ENCODE data around the gene AHNAK. TPM values are rescaled to one million over a fixed set of nuclear protein-coding genes. Genes with fewer than 3 reads are reported as not detected.

Gene AHNAK
- total RNA-seq, 1 donor from 2014 or later, result 909 TPM

- DNase-seq, result no peak
These were observed 10.8 kb downstream of the AHNAK start for GRCh38 chr11:62535802-62536201.

- no peak for DNase-seq
These were observed 11.6 kb downstream of the AHNAK start for GRCh38 chr11:62534779-62535545.

- DNase-seq, result no peak
These were observed 14.5 kb downstream of the AHNAK start for GRCh38 chr11:62532096-62532495.

GRCh38 chr11:62516736-62517371, 29.8 kb downstream of the AHNAK start:
- no peak for DNase-seq

- DNase-seq, result no peak
These were observed 32.5 kb downstream of the AHNAK start for GRCh38 chr11:62514151-62514550.

- no peak for DNase-seq
These were observed 33.0 kb downstream of the AHNAK start for GRCh38 chr11:62513626-62514025.

GRCh38 chr11:62512961-62513360, 33.6 kb downstream of the AHNAK start:
- DNase-seq, result no peak

- DNase-seq, result peak; percentile 86
These were observed 38.1 kb downstream of the AHNAK start for GRCh38 chr11:62508336-62509058.

GRCh38 chr11:62507125-62507422, 39.5 kb downstream of the AHNAK start:
- DNase-seq, result no peak

GRCh38 chr11:62506413-62507124, 40.0 kb downstream of the AHNAK start:
- no peak for DNase-seq

GRCh38 chr11:62505440-62506091, 41.0 kb downstream of the AHNAK start:
- peak; percentile 51 for DNase-seq

- DNase-seq, result peak; percentile 21
These were observed 41.6 kb downstream of the AHNAK start for GRCh38 chr11:62505059-62505439.

GRCh38 chr11:62504158-62504973, 42.2 kb downstream of the AHNAK start:
- DNase-seq, result peak; percentile 15

- DNase-seq, result no peak
These were observed 44.4 kb downstream of the AHNAK start for GRCh38 chr11:62502030-62502730.

- peak; percentile 78 for DNase-seq
These were observed 45.1 kb downstream of the AHNAK start for GRCh38 chr11:62501432-62501891.

GRCh38 chr11:62500650-62501030, 46.0 kb downstream of the AHNAK start:
- DNase-seq, result no peak

- peak; percentile 67 for DNase-seq
These were observed 46.5 kb downstream of the AHNAK start for GRCh38 chr11:62499944-62500649.

- peak; percentile 41 for DNase-seq
These were observed 47.2 kb downstream of the AHNAK start for GRCh38 chr11:62499311-62499943.
